Testis (tissue), 3 donors: Measurements from ENCODE around the gene NAP1L5. TPM values are rescaled to one million over a fixed set of nuclear protein-coding genes. Genes with fewer than 3 reads are reported as not detected.

Source experiments
- DNase-seq: peaks from one replicate; pipeline ENCODE4 v3.0.0-alpha.2; 2019
- H3K27ac ChIP-seq, 2 donors: fragments of 200-600 bp; sonication (generic); one replicate each; pipeline ENCODE4 v1.5.1; 2019
- H3K27me3 ChIP-seq: fragments of 200-600 bp; sonication (generic); one replicate; pipeline ENCODE4 v1.5.1; 2019
- H3K36me3 ChIP-seq: fragments of 200-600 bp; sonication (generic); one replicate; pipeline ENCODE4 v1.5.1; 2017; ENCODE audit warnings: low read depth; ENCODE audit errors: missing control alignments
- H3K4me1 ChIP-seq: fragments of 200-600 bp; sonication (generic); one replicate; pipeline ENCODE4 v1.5.1; 2019
- H3K4me3 ChIP-seq, 2 donors: fragments of 200-600 bp; sonication (generic); one replicate each; pipeline ENCODE4 v1.5.1; 2017 to 2019
- H3K9me3 ChIP-seq: fragments of 200-600 bp; sonication (generic); one replicate; pipeline ENCODE4 v1.5.1; 2017
- POLR2A ChIP-seq: fragments of 450-650 bp; IDR thresholded peaks from one replicate; pipeline ENCODE4 v1.6.1; 2017; ENCODE audit warnings: antibody characterized with exemption, mild to moderate bottlenecking, moderate library complexity
- WGBS, 2 donors: methylation state at CpG; one replicate each; pipeline ENCODE4 v1.1.5; 2018; 5-methylcytosine and 5-hydroxymethylcytosine counted together
- intact Hi-C: fragments of 100-400 bp; cut with DNase I; formaldehyde crosslinking; loops from one replicate; pipeline ENCODE4 v1.15.1; 2023; ENCODE audit warnings: low total_unique reads
- polyA plus RNA-seq: library from polyadenylated mRNA; stranded (reverse); fragments of 350-450 nt; fragmentation: Illumina TruSeq; extraction: RNeasy Lipid Tissue Mini Kit (QIAGEN cat#74804); gene quantifications from one replicate; pipeline ENCODE4 v1.2.3, GENCODE V29; 2014; ENCODE audit warnings: low read depth, low replicate concordance; ENCODE audit not compliant: insufficient read depth
- total RNA-seq, 2 donors: library from RNA; depleted of rRNA; stranded (reverse); fragments of >200 nt; gene quantifications; one replicate each; pipeline ENCODE4 v1.2.3, GENCODE V29; 2016
- TF ChIP-seq, protein P1 (sequence below), 3 experiments: fragments of 450-650 bp in 2 of 3; fragments of 200-600 bp in 1 of 3; sonication (generic) in 1 of 3; IDR thresholded peaks; one replicate each; pipeline ENCODE4 v1.5.1; 2016 to 2019; ENCODE audit warnings: antibody characterized with exemption in 3 of 3, mild to moderate bottlenecking in 2 of 3, moderate library complexity in 1 of 3

The NAP1L5 gene
- total and polyA plus RNA-seq, 3 donors from 2014 or later: 13.9 to 16.1 (median 15.4) TPM

DNA sequence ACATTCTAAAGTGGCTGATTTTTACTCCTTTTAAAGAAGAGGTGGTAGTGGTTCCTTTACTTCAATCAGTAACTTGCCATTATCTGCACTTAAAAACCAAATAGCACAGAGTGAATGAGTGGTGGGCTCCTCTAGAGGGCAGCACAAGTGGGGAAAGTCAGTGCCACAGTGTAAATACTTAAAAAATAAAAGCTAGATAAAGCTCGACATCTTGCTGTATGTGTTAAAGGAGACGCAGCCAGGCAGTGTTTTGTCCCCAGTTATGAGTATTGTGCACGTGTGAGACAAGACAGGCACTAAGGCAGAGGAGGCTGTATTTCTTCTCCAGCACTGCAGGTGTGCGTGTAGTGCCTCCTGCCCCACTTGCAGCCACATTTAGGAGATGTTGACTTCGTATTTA, 24.6 kb downstream of the NAP1L5 start:
- Histone ChIP-seq H3K9me3 (no peaks in the 10 kb centered on the region), H3K36me3 (no peaks in the 10 kb centered on the region), H3K4me1 (no peaks in the 10 kb centered on the region), H3K27me3 (no peaks in the 10 kb centered on the region), H3K4me3 (no peak overlapping the region), H3K27ac (no peak overlapping the region)
- TF ChIP-seq POLR2A: no peak
- TF ChIP-seq, protein P1, sequence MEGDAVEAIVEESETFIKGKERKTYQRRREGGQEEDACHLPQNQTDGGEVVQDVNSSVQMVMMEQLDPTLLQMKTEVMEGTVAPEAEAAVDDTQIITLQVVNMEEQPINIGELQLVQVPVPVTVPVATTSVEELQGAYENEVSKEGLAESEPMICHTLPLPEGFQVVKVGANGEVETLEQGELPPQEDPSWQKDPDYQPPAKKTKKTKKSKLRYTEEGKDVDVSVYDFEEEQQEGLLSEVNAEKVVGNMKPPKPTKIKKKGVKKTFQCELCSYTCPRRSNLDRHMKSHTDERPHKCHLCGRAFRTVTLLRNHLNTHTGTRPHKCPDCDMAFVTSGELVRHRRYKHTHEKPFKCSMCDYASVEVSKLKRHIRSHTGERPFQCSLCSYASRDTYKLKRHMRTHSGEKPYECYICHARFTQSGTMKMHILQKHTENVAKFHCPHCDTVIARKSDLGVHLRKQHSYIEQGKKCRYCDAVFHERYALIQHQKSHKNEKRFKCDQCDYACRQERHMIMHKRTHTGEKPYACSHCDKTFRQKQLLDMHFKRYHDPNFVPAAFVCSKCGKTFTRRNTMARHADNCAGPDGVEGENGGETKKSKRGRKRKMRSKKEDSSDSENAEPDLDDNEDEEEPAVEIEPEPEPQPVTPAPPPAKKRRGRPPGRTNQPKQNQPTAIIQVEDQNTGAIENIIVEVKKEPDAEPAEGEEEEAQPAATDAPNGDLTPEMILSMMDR (IDR thresholded peaks at IDR 0.05): peak; percentile 13 to 40 (median 23)
- intact Hi-C loops: no loop called here
- peak; percentile 44 for DNase-seq
- 66 to 68% methylated on average over 5 of the region's 5 CpGs for WGBS, 2 donors

GRCh38 chr4:88661739-88662138, 35.9 kb downstream of the NAP1L5 start:
- Histone ChIP-seq H3K4me3 (no peak overlapping the region), H3K4me1 (no peaks in the 10 kb centered on the region), H3K27me3 (no peaks in the 10 kb centered on the region), H3K36me3 (no peaks in the 10 kb centered on the region), H3K9me3 (no peaks in the 10 kb centered on the region), H3K27ac (no peak overlapping the region)
- intact Hi-C loops: loop anchor here (5.0 kb wide), 1 partner anchor 134 kb away; no protein-coding TSS in a partner anchor
- 79 to 96% methylated on average over 2 of the region's 2 CpGs for WGBS, 2 donors
- no peak for DNase-seq
- no peak for TF ChIP-seq POLR2A
- TF ChIP-seq, protein P1 (IDR thresholded peaks at IDR 0.05): no peak

GRCh38 chr4:88660446-88661294, 37.0 kb downstream of the NAP1L5 start:
- TF ChIP-seq, protein P1 (IDR thresholded peaks at IDR 0.05): no peak
- TF ChIP-seq POLR2A: no peak
- H3K27ac ChIP-seq: no peak overlapping the region
- H3K4me1 ChIP-seq: no peaks in the 10 kb centered on the region
- no peak for DNase-seq
- 91 to 95% methylated on average over 7 of the region's 7 CpGs for WGBS, 2 donors
- no peak overlapping the region for H3K4me3 ChIP-seq
- no peaks in the 10 kb centered on the region for H3K36me3 ChIP-seq
- intact Hi-C loops: loop anchor here (5.0 kb wide), 1 partner anchor 133 kb away; no protein-coding TSS in a partner anchor
- H3K9me3 ChIP-seq: no peaks in the 10 kb centered on the region
- H3K27me3 ChIP-seq: no peaks in the 10 kb centered on the region

- H3K36me3 ChIP-seq: no peaks in the 10 kb centered on the region
- intact Hi-C loops: loop anchor here (5.0 kb wide), 1 partner anchor 133 kb away; no protein-coding TSS in a partner anchor
- no peak overlapping the region for H3K27ac ChIP-seq
- no peaks in the 10 kb centered on the region for H3K4me1 ChIP-seq
- H3K4me3 ChIP-seq: no peak overlapping the region
- DNase-seq: no peak
- H3K27me3 ChIP-seq: no peaks in the 10 kb centered on the region
- TF ChIP-seq, protein P1 (IDR thresholded peaks at IDR 0.05): no peak
- TF ChIP-seq POLR2A: no peak
- no peaks in the 10 kb centered on the region for H3K9me3 ChIP-seq
Measured at GRCh38 chr4:88659890-88660208, 37.8 kb downstream of the NAP1L5 start.
